Neural cell (in vitro differentiated cells): Measurements from ENCODE around the gene DCC. TPM values are rescaled to one million over a fixed set of nuclear protein-coding genes. Genes with fewer than 3 reads are reported as not detected.

Experiments used
- H2AFZ ChIP-seq: fragments of 200-600, 300-800 bp; sonication (generic), shearing (Covaris generic); 2 replicates; pipeline ENCODE4 v1.6.0; 2014; ENCODE audit warnings: low read depth, mild to moderate bottlenecking, antibody characterized with exemption, low read length, moderate library complexity
- H3F3A ChIP-seq: fragments of 200-600 bp; shearing (Covaris generic); 2 replicates; pipeline ENCODE4 v1.6.1; 2016; ENCODE audit warnings: mild to moderate bottlenecking, moderate library complexity, mixed read lengths, antibody characterized with exemption, low read length; ENCODE audit not compliant: insufficient read depth, poor library complexity, severe bottlenecking
- H3K27ac ChIP-seq: fragments of 200-600, 300-800 bp; sonication (generic), shearing (Covaris generic); 2 replicates; pipeline ENCODE4 v1.5.1; 2014; ENCODE audit warnings: mild to moderate bottlenecking, low read length, moderate library complexity
- H3K27me3 ChIP-seq: fragments of 300-800, 200-600 bp; sonication (generic), shearing (Covaris generic); 2 replicates; pipeline ENCODE4 v1.6.0; 2014; ENCODE audit warnings: mild to moderate bottlenecking, low read depth, low read length, moderate library complexity; ENCODE audit not compliant: insufficient read depth
- H3K36me3 ChIP-seq: fragments of 300-800, 200-600 bp; sonication (generic), shearing (Covaris generic); 2 replicates; pipeline ENCODE4 v1.5.1; 2014; ENCODE audit warnings: mild to moderate bottlenecking, antibody characterized with exemption, low read length, moderate library complexity; ENCODE audit not compliant: insufficient read depth
- H3K4me2 ChIP-seq: fragments of 300-800, 200-600 bp; sonication (generic), shearing (Covaris generic); 2 replicates; pipeline ENCODE4 v1.6.0; 2014; ENCODE audit warnings: mild to moderate bottlenecking, low read length
- H3K4me3 ChIP-seq: fragments of 300-800, 200-600 bp; sonication (generic), shearing (Covaris generic); 2 replicates; pipeline ENCODE4 v1.5.1; 2014; ENCODE audit warnings: mild to moderate bottlenecking, low read length, moderate library complexity
- H3K79me2 ChIP-seq: fragments of 200-600 bp; shearing (Covaris generic); replicated peaks from 2 replicates; pipeline ENCODE4 v1.6.0; 2014; ENCODE audit warnings: mild to moderate bottlenecking, low read length, moderate library complexity; ENCODE audit not compliant: insufficient read depth
- H3K9ac ChIP-seq: fragments of 300-800, 200-600 bp; sonication (generic), shearing (Covaris generic); 2 replicates; pipeline ENCODE4 v1.6.1; 2016; ENCODE audit warnings: mild to moderate bottlenecking, low read length, mixed read lengths
- H3K9me2 ChIP-seq: fragments of 200-600 bp; shearing (Covaris generic); 2 replicates; pipeline ENCODE4 v1.6.1; 2016; ENCODE audit warnings: mild to moderate bottlenecking, low read length, mixed read lengths; ENCODE audit not compliant: insufficient read depth
- H3K9me3 ChIP-seq: fragments of 200-600, 300-800 bp; sonication (generic), shearing (Covaris generic); 2 replicates; pipeline ENCODE4 v1.6.1; 2016; ENCODE audit warnings: mild to moderate bottlenecking, mixed run types, low read length, moderate library complexity, mixed read lengths
- H4K20me1 ChIP-seq: fragments of 200-600 bp; shearing (Covaris generic); 2 replicates; pipeline ENCODE4 v1.6.1; 2016; ENCODE audit warnings: mild to moderate bottlenecking, mixed run types; ENCODE audit not compliant: insufficient read depth
- CTCF ChIP-seq: fragments of 450-650 bp; IDR thresholded peaks from 2 replicates; pipeline ENCODE4 v1.5.1; 2014; ENCODE audit warnings: antibody characterized with exemption, mild to moderate bottlenecking, moderate library complexity; ENCODE audit not compliant: poor library complexity, severe bottlenecking
- EP300 ChIP-seq: fragments of 450-650 bp; conservative IDR thresholded peaks from 2 replicates; pipeline ENCODE4 v1.6.1; 2014; ENCODE audit warnings: antibody characterized with exemption, mild to moderate bottlenecking, moderate library complexity; ENCODE audit not compliant: poor library complexity, severe bottlenecking
- EZH2 ChIP-seq: fragments of 200-600, 300-800 bp; shearing (Covaris generic), sonication (generic); IDR thresholded peaks from 2 replicates; pipeline ENCODE4 v1.6.1; 2014; ENCODE audit warnings: antibody characterized with exemption, low read length, borderline replicate concordance, mild to moderate bottlenecking; ENCODE audit not compliant: insufficient read depth, poor library complexity, severe bottlenecking
- MXI1 ChIP-seq: fragments of 450-650 bp; conservative IDR thresholded peaks from 2 replicates; pipeline ENCODE4 v1.6.1; 2014; ENCODE audit warnings: antibody characterized with exemption, mild to moderate bottlenecking; ENCODE audit not compliant: poor library complexity, severe bottlenecking
- POLR2AphosphoS5 ChIP-seq: IDR thresholded peaks from 2 replicates; pipeline ENCODE4 v1.6.1; 2012
- RAD21 ChIP-seq: fragments of 450-650 bp; conservative IDR thresholded peaks from 2 replicates; pipeline ENCODE4 v1.6.1; 2014; ENCODE audit warnings: antibody characterized with exemption, mild to moderate bottlenecking, moderate library complexity
- REST ChIP-seq: IDR thresholded peaks from 2 replicates; pipeline ENCODE4 v1.6.1; 2012; ENCODE audit warnings: borderline replicate concordance
- SMC3 ChIP-seq: fragments of 450-650 bp; conservative IDR thresholded peaks from 2 replicates; pipeline ENCODE4 v1.6.1; 2014; ENCODE audit warnings: antibody characterized with exemption, mild to moderate bottlenecking, moderate library complexity; ENCODE audit not compliant: poor library complexity
- TAF1 ChIP-seq: IDR thresholded peaks from 2 replicates; pipeline ENCODE4 v1.6.1; 2012; ENCODE audit warnings: low read depth
- polyA plus RNA-seq: library from polyadenylated mRNA; depleted of rRNA; stranded (reverse); fragments of >200 nt; gene quantifications from 2 replicates; pipeline ENCODE4 v1.2.3, GENCODE V29; 2014

DCC gene
- polyA plus RNA-seq, 1 donor from 2014 or later = 40.7 TPM

GRCh38 chr18:52333860-52334259 is 6.1 kb upstream of the DCC start:
- Histone ChIP-seq H3K9me3 (no peaks in the 10 kb centered on the region), H3K4me2 (no peak overlapping the region), H3K79me2 (no peaks in the 10 kb centered on the region), H3F3A (no peaks in the 10 kb centered on the region), H3K4me3 (no peak overlapping the region), H2AFZ (no peak overlapping the region), H3K27ac (no peak overlapping the region), H3K9me2 (no peaks in the 10 kb centered on the region), H3K9ac (no peak overlapping the region), H3K27me3 (no peaks in the 10 kb centered on the region), H3K36me3 (no peaks in the 10 kb centered on the region), H4K20me1 (no peaks in the 10 kb centered on the region)
- TF ChIP-seq EP300 = no peak
- no peak for TF ChIP-seq RAD21
- TF ChIP-seq TAF1 = no peak
- no peak for TF ChIP-seq SMC3
- TF ChIP-seq POLR2AphosphoS5 = no peak

GRCh38 chr18:52334307-52334706 is 5.7 kb upstream of the DCC start:
- Histone ChIP-seq H3K9me3 (no peaks in the 10 kb centered on the region), H3K9me2 (no peaks in the 10 kb centered on the region), H3K4me2 (no peak overlapping the region), H3K9ac (no peak overlapping the region), H3K27ac (no peak overlapping the region), H4K20me1 (no peaks in the 10 kb centered on the region), H3K79me2 (no peaks in the 10 kb centered on the region), H3K4me3 (no peak overlapping the region), H3K36me3 (no peaks in the 10 kb centered on the region), H3K27me3 (no peaks in the 10 kb centered on the region), H2AFZ (no peak overlapping the region), H3F3A (no peaks in the 10 kb centered on the region)
- no peak for TF ChIP-seq MXI1
- no peak for TF ChIP-seq TAF1
- no peak for TF ChIP-seq POLR2AphosphoS5
- no peak for TF ChIP-seq SMC3
- no peak for TF ChIP-seq REST
- no peak for TF ChIP-seq EP300
- TF ChIP-seq EZH2 = no peak
- no peak for TF ChIP-seq CTCF
- no peak for TF ChIP-seq RAD21

GRCh38 chr18:52334896-52335295 is 5.1 kb upstream of the DCC start:
- Histone ChIP-seq H3K27me3 (no peaks in the 10 kb centered on the region), H3K9ac (no peak overlapping the region), H2AFZ (no peak overlapping the region), H3K79me2 (no peaks in the 10 kb centered on the region), H3K9me3 (no peaks in the 10 kb centered on the region), H3K4me2 (no peak overlapping the region), H4K20me1 (no peaks in the 10 kb centered on the region), H3K4me3 (no peak overlapping the region), H3K9me2 (no peaks in the 10 kb centered on the region), H3K27ac (no peak overlapping the region), H3F3A (no peaks in the 10 kb centered on the region), H3K36me3 (no peaks in the 10 kb centered on the region)
- TF ChIP-seq EZH2 (no peak), POLR2AphosphoS5 (no peak), TAF1 (no peak), CTCF (no peak), REST (no peak), EP300 (no peak)
